GM12878 (cell line): Measurements from ENCODE around the gene ABR. TPM values are rescaled to one million over a fixed set of nuclear protein-coding genes. Genes with fewer than 3 reads are reported as not detected.

Source experiments
- ATAC-seq: fragments of 200-7000 bp; cut with Tn5 transposase; 3 replicates; pipeline ENCODE4 v1.9.1; 2020; ENCODE audit warnings: mild to moderate bottlenecking, moderate library complexity
- BruUV-seq: library from RNA; stranded (reverse); fragments of 400-500 nt; replicated peaks from 2 replicates; lab custom pipeline; 2021; lab: Mats Ljungman, UMichigan
- CTCF ChIA-PET: fragments of 300-600 bp; sonication (Branson Sonifier 250); formaldehyde crosslinking; extraction: SDS; loops from one replicate; lab custom pipeline; 2021; ENCODE audit warnings: inconsistent platforms; lab: Yijun Ruan, JAX
- POLR2A ChIA-PET: fragments of 350-600 bp; formaldehyde crosslinking; extraction: SDS; loops from one replicate; lab custom pipeline; 2021; ENCODE audit warnings: inconsistent platforms; lab: Charles Lee
- RAD21 ChIA-PET: fragments of 300-600 bp; sonication (Branson Sonifier 250); formaldehyde crosslinking; loops from one replicate; lab custom pipeline; 2023; ENCODE audit warnings: antibody characterized with exemption; ENCODE audit not compliant: unreplicated experiment; lab: Charles Lee
- SMC1A ChIA-PET: fragments of 300-600 bp; sonication (Branson Sonifier 250); formaldehyde crosslinking; loops from one replicate; lab custom pipeline; 2023; ENCODE audit not compliant: unreplicated experiment, uncharacterized antibody; lab: Charles Lee
- DNase-seq: peaks from one replicate; pipeline ENCODE4 v3.0.0-alpha.2; 2011; ENCODE audit warnings: low read depth, low spot score
- FAIRE-seq: peaks from 3 replicates; lab custom pipeline; 2011; peaks lifted over from hg19 to GRCh38; lab: Jason Lieb, UNC
- H2AFZ ChIP-seq: 2 replicates; pipeline ENCODE4 v1.6.0; 2011; ENCODE audit warnings: low read depth, low read length, control low read depth; ENCODE audit not compliant: control insufficient read depth
- H3K27ac ChIP-seq: 2 replicates; pipeline ENCODE4 v1.5.1; 2011; ENCODE audit warnings: control low read depth; ENCODE audit not compliant: control insufficient read depth, insufficient read depth
- H3K27me3 ChIP-seq, 2 experiments: replicated peaks in 1 of 2; 2 replicates each; pipeline versions ENCODE4 v1.6.0 to v1.6.1; 2011; ENCODE audit warnings: low read length in 1 of 2; ENCODE audit not compliant: control insufficient read depth in 2 of 2, insufficient read depth in 2 of 2
- H3K36me3 ChIP-seq, 2 experiments: 2 replicates each; pipeline ENCODE4 v1.5.1; 2011; ENCODE audit warnings: low read length in 1 of 2; ENCODE audit not compliant: control insufficient read depth in 2 of 2, insufficient read depth in 2 of 2
- H3K4me1 ChIP-seq: 2 replicates; pipeline ENCODE4 v1.6.1; 2011; ENCODE audit warnings: mild to moderate bottlenecking, low read length, moderate library complexity, mixed read lengths; ENCODE audit not compliant: control insufficient read depth, insufficient read depth
- H3K4me2 ChIP-seq: 2 replicates; pipeline ENCODE4 v1.6.0; 2011; ENCODE audit warnings: control low read depth; ENCODE audit not compliant: control insufficient read depth, insufficient read depth
- H3K4me3 ChIP-seq: fragments of 200-600 bp; sonication (generic); 2 replicates; pipeline ENCODE4 v1.5.1; 2016
- H3K79me2 ChIP-seq: 2 replicates; pipeline ENCODE4 v1.6.0; 2011; ENCODE audit warnings: low read length; ENCODE audit not compliant: control insufficient read depth, insufficient read depth
- H3K9ac ChIP-seq: 2 replicates; pipeline ENCODE4 v1.8.0; 2011; ENCODE audit warnings: low read length, control low read depth, mixed read lengths; ENCODE audit not compliant: control insufficient read depth, insufficient read depth
- H3K9me3 ChIP-seq: replicated peaks from 3 replicates; pipeline ENCODE4 v1.5.1; 2011; ENCODE audit warnings: mild to moderate bottlenecking, low read length; ENCODE audit not compliant: control insufficient read depth, insufficient read depth
- H4K20me1 ChIP-seq: 2 replicates; pipeline ENCODE4 v1.6.0; 2011; ENCODE audit not compliant: control insufficient read depth, insufficient read depth
- SUZ12 ChIP-seq: fragments of 200-600 bp; sonication (generic); IDR thresholded peaks from one replicate; pipeline ENCODE4 v1.6.1; 2018; ENCODE audit warnings: antibody characterized with exemption, mild to moderate bottlenecking; ENCODE audit not compliant: unreplicated experiment
- WGBS: methylation state at CpG from one replicate; pipeline ENCODE4 v1.1.6; 2016; ENCODE audit warnings: low lambda C conversion rate; ENCODE audit not compliant: insufficient replicate concordance, insufficient coverage; ENCODE audit errors: missing lambda C conversion rate; 5-methylcytosine and 5-hydroxymethylcytosine counted together
- in situ Hi-C: fragments of 300-500 bp; cut with MboI; formaldehyde crosslinking; loops from 9 replicates; pipeline ENCODE4 v1.14.3; 2018; ENCODE audit warnings: mixed read lengths
- intact Hi-C: fragments of 100-400 bp; cut with micrococcal nuclease; formaldehyde crosslinking; loops from one replicate; pipeline ENCODE4 v1.14.2; 2022; ENCODE audit not compliant: unreplicated experiment
- polyA plus RNA-seq, 11 experiments: library from polyadenylated mRNA; depleted of rRNA in 4 of 11; unstranded in 6 of 11; stranded (reverse) in 5 of 11; fragments of >200 nt; fragmentation: Nextera tagmentation in 4 of 11; fragmentation: Illumina TruSeq in 1 of 11; extraction: Ambion mirVana in 4 of 11; extraction: Trizol in 1 of 11; gene quantifications; 1 replicate in 1 of 11; 2 replicates in 10 of 11; pipeline versions ENCODE4 v1.2.1 to v1.2.3, GENCODE V29; 2011 to 2016; ENCODE audit warnings: inconsistent platforms in 2 of 11, missing spikeins in 2 of 11, low read depth in 1 of 11
- total RNA-seq, 4 experiments: library from RNA; depleted of rRNA in 3 of 4; stranded (reverse); fragments of >200 nt in 3 of 4; fragmentation: Illumina TruSeq in 1 of 4; extraction: Trizol in 1 of 4; gene quantifications; 2 replicates each; pipeline versions ENCODE4 v1.2.1 to v1.2.3, GENCODE V29; 2013 to 2021
- TF ChIP-seq, protein P1 (sequence below): fragments of 450-650 bp; IDR thresholded peaks from 2 replicates; pipeline ENCODE4 v1.6.1; 2016; ENCODE audit warnings: mild to moderate bottlenecking, moderate library complexity, borderline replicate concordance

Gene ABR
- total and polyA plus RNA-seq, 10 of the 15 experiments (the other 5 are each of a cell fraction or from before 2014, with no cell fraction given) = 1.4 to 112 (median 30.0) TPM

GRCh38 chr17:978103-979093 lies 201.4 kb downstream of the ABR start:
- no peak overlapping the region for H2AFZ ChIP-seq
- intact Hi-C loops = no loop called here
- WGBS = 4% methylated on average over 41 of the region's 72 CpGs
- H3K27ac ChIP-seq = no peak overlapping the region
- ChIA-PET POLR2A (interaction anchor here (0.6 kb wide), 2 partner anchors 172 to 196 kb away, joined by 3 read pairs; partner anchors contain the start of genes GLOD4 and MRM3), SMC1A (no interaction called here), CTCF (interaction anchor here (0.5 to 2.8 kb wide), 3 partner anchors 18 to 278 kb away, joined by 3 to 25 read pairs (median 6); partner anchors contain the start of gene TIMM22), RAD21 (interaction anchor here (2.8 kb wide), 2 partner anchors 184 to 198 kb away, joined by 25 to 32 read pairs; partner anchors contain the start of genes GLOD4 and MRM3)
- no peaks in the 10 kb centered on the region for H3K9me3 ChIP-seq
- no peaks in the 10 kb centered on the region for H3K36me3 ChIP-seq
- no TSS peak for BruUV-seq
- 0 out of 2 replicates have a peak overlapping the region, but pooled peaks have one; percentile 3 for H3K4me2 ChIP-seq
- H3K9ac ChIP-seq = no peak overlapping the region
- no peaks in the 10 kb centered on the region for H3K79me2 ChIP-seq
- no peak for FAIRE-seq
- no peak for DNase-seq
- TF ChIP-seq SUZ12 = peak; percentile 88
- TF ChIP-seq, protein P1, sequence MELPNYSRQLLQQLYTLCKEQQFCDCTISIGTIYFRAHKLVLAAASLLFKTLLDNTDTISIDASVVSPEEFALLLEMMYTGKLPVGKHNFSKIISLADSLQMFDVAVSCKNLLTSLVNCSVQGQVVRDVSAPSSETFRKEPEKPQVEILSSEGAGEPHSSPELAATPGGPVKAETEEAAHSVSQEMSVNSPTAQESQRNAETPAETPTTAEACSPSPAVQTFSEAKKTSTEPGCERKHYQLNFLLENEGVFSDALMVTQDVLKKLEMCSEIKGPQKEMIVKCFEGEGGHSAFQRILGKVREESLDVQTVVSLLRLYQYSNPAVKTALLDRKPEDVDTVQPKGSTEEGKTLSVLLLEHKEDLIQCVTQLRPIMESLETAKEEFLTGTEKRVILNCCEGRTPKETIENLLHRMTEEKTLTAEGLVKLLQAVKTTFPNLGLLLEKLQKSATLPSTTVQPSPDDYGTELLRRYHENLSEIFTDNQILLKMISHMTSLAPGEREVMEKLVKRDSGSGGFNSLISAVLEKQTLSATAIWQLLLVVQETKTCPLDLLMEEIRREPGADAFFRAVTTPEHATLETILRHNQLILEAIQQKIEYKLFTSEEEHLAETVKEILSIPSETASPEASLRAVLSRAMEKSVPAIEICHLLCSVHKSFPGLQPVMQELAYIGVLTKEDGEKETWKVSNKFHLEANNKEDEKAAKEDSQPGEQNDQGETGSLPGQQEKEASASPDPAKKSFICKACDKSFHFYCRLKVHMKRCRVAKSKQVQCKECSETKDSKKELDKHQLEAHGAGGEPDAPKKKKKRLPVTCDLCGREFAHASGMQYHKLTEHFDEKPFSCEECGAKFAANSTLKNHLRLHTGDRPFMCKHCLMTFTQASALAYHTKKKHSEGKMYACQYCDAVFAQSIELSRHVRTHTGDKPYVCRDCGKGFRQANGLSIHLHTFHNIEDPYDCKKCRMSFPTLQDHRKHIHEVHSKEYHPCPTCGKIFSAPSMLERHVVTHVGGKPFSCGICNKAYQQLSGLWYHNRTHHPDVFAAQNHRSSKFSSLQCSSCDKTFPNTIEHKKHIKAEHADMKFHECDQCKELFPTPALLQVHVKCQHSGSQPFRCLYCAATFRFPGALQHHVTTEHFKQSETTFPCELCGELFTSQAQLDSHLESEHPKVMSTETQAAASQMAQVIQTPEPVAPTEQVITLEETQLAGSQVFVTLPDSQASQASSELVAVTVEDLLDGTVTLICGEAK = no peak
- no peak for ATAC-seq
- in situ Hi-C loops = no loop called here
- H3K27me3 ChIP-seq = peaks cover 3 to 11% of the 10 kb centered on the region in 2 experiments; a peak in 2 of 4 replicates
- H4K20me1 ChIP-seq = no peaks in the 10 kb centered on the region
- no peak overlapping the region for H3K4me3 ChIP-seq
- peaks cover 7% of the 10 kb centered on the region; the same call in 1 of the 2 replicates for H3K4me1 ChIP-seq
